ENCODE results near the gene UNC5C. TPM values are rescaled to one million over a fixed set of nuclear protein-coding genes. Genes with fewer than 3 reads are reported as not detected.

Gene UNC5C
- total RNA-seq, 3 donors from 2014 or later (not counting 1 experiment from before 2014, with no cell fraction given), result not detected

DNA sequence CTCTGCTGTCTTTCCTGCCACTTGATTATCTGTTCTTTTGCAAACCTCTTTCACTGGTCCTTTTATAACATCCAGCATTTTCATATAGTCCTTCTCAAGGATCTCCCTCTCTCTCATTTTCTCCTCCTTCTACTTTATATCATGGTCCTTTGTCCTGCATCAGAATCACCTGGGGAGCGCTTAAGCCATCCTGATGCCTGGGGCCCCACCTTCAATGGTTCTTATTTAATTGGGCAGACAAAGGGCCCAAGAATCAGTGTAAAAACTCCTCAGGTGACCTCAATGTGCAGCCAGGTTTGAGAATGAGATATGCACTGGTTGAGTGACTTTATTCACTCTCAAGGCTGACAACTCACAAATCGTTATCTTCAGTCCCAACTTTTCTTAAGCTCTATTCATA is 283.9 kb downstream of the UNC5C start:
- intact Hi-C loops (cut with micrococcal nuclease), result no loop called here

GRCh38 chr4:95263960-95264359 is 284.8 kb downstream of the UNC5C start:
- Histone ChIP-seq H3K27me3 (ENCODE audit: control insufficient read depth, insufficient read depth, low read length) (no peaks in the 10 kb centered on the region), H3K4me3 (ENCODE audit: low read length) (no peak overlapping the region), H3K9me3 (ENCODE audit: control insufficient read depth, insufficient read depth, low read length) (no peaks in the 10 kb centered on the region), H3K36me3 (ENCODE audit: control insufficient read depth, insufficient read depth, low read length) (no peaks in the 10 kb centered on the region), H3K4me1 (ENCODE audit: control insufficient read depth, insufficient read depth, low read length) (no peaks in the 10 kb centered on the region), H3K27ac (ENCODE audit: low read length) (no peak overlapping the region)
- Mint-ChIP-seq H3K27ac (no peak overlapping the region), H3K27me3 (ENCODE audit: low read depth in 2 of 2) (no peaks in the 10 kb centered on the region), H3K4me3 (no peak overlapping the region), H3K9me3 (no peaks in the 10 kb centered on the region), H3K36me3 (no peaks in the 10 kb centered on the region), H3K4me1 (no peaks in the 10 kb centered on the region)
- no peak for TF ChIP-seq CTCF (IDR thresholded peaks at IDR 0.05)
- 87% methylated on average over 1 of the region's 1 CpG for WGBS (ENCODE audit: insufficient coverage)
- DNase-seq, result no peak
- intact Hi-C loops (cut with micrococcal nuclease), result no loop called here
- ATAC-seq, result no peak

More for the DNA sequence above, 283.9 kb downstream of the UNC5C start:
- H3K27ac ChIP-seq (ENCODE audit: low read length), result no peak overlapping the region
- H3K36me3 ChIP-seq (ENCODE audit: control insufficient read depth, insufficient read depth, low read length), result no peaks in the 10 kb centered on the region
- Mint-ChIP-seq H3K4me3 (no peak overlapping the region), H3K36me3 (no peaks in the 10 kb centered on the region), H3K4me1 (no peaks in the 10 kb centered on the region), H3K9me3 (no peaks in the 10 kb centered on the region), H3K27ac (no peak overlapping the region), H3K27me3 (ENCODE audit: low read depth in 2 of 2) (no peaks in the 10 kb centered on the region)
- H3K4me3 ChIP-seq (ENCODE audit: low read length), result no peak overlapping the region
- DNase-seq (no peak), ATAC-seq (no peak)
- no peaks in the 10 kb centered on the region for H3K9me3 ChIP-seq (ENCODE audit: control insufficient read depth, insufficient read depth, low read length)
- WGBS (ENCODE audit: insufficient coverage), result 100% methylated on average over 2 of the region's 2 CpGs
- no peaks in the 10 kb centered on the region for H3K27me3 ChIP-seq (ENCODE audit: control insufficient read depth, insufficient read depth, low read length)
- no peaks in the 10 kb centered on the region for H3K4me1 ChIP-seq (ENCODE audit: control insufficient read depth, insufficient read depth, low read length)
- TF ChIP-seq CTCF (IDR thresholded peaks at IDR 0.05), result no peak

DNA sequence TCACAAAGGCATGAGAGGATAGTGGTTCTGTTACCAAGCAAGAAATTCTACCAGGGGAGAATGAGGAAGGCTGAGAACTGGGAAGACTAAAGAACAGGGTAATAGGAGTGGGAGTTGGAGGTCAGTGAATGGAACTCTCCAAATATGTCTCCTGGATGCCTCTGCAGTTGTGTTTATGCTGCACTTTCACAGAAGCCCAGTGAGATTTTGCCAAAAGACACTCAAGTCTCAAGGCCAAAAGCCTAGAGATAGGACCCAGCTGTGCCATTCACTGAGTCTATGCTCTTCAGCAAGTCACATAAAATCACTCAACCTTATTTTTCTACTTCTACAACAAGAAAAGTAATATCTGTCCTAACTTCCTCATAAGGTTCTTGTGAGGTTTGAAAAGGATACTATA is 285.4 kb downstream of the UNC5C start:
- DNase-seq (no peak), ATAC-seq (no peak)
- Histone ChIP-seq H3K27me3 (ENCODE audit: control insufficient read depth, insufficient read depth, low read length) (no peaks in the 10 kb centered on the region), H3K9me3 (ENCODE audit: control insufficient read depth, insufficient read depth, low read length) (no peaks in the 10 kb centered on the region), H3K4me3 (ENCODE audit: low read length) (no peak overlapping the region), H3K4me1 (ENCODE audit: control insufficient read depth, insufficient read depth, low read length) (no peaks in the 10 kb centered on the region), H3K36me3 (ENCODE audit: control insufficient read depth, insufficient read depth, low read length) (no peaks in the 10 kb centered on the region), H3K27ac (ENCODE audit: low read length) (no peak overlapping the region)
- no peak for TF ChIP-seq CTCF (IDR thresholded peaks at IDR 0.05)
- Mint-ChIP-seq H3K4me3 (no peak overlapping the region), H3K27me3 (ENCODE audit: low read depth in 2 of 2) (no peaks in the 10 kb centered on the region), H3K4me1 (no peaks in the 10 kb centered on the region), H3K36me3 (no peaks in the 10 kb centered on the region), H3K27ac (no peak overlapping the region), H3K9me3 (no peaks in the 10 kb centered on the region)
- intact Hi-C loops (cut with micrococcal nuclease), result no loop called here

- Histone ChIP-seq H3K27ac (ENCODE audit: low read length) (no peak overlapping the region), H3K9me3 (ENCODE audit: control insufficient read depth, insufficient read depth, low read length) (no peaks in the 10 kb centered on the region), H3K36me3 (ENCODE audit: control insufficient read depth, insufficient read depth, low read length) (no peaks in the 10 kb centered on the region), H3K4me3 (ENCODE audit: low read length) (no peak overlapping the region), H3K27me3 (ENCODE audit: control insufficient read depth, insufficient read depth, low read length) (no peaks in the 10 kb centered on the region), H3K4me1 (ENCODE audit: control insufficient read depth, insufficient read depth, low read length) (no peaks in the 10 kb centered on the region)
- no peak for DNase-seq
- Mint-ChIP-seq H3K27me3 (ENCODE audit: low read depth in 2 of 2) (no peaks in the 10 kb centered on the region), H3K9me3 (no peaks in the 10 kb centered on the region), H3K27ac (no peak overlapping the region), H3K4me1 (no peaks in the 10 kb centered on the region), H3K36me3 (no peaks in the 10 kb centered on the region), H3K4me3 (no peak overlapping the region)
- TF ChIP-seq CTCF (IDR thresholded peaks at IDR 0.05), result no peak
- intact Hi-C loops (cut with micrococcal nuclease), result no loop called here
- 90% methylated on average over 6 of the region's 6 CpGs for WGBS (ENCODE audit: insufficient coverage)
- ATAC-seq, result no peak
These were observed 292.5 kb downstream of the UNC5C start for GRCh38 chr4:95256108-95256835.
